IPS-15b (cell line): Measurements from ENCODE around the gene TEDDM1.

Experiments
- H3K27me3 ChIP-seq: one replicate; pipeline ENCODE4 v1.6.1; 2013; ENCODE audit warnings: low read length; ENCODE audit not compliant: control insufficient read depth, insufficient read depth
- H3K36me3 ChIP-seq: one replicate; pipeline ENCODE4 v1.6.1; 2013; ENCODE audit warnings: low read length; ENCODE audit not compliant: control insufficient read depth, insufficient read depth
- H3K4me1 ChIP-seq: one replicate; pipeline ENCODE4 v1.6.1; 2013; ENCODE audit warnings: mild to moderate bottlenecking, low read length; ENCODE audit not compliant: control insufficient read depth, insufficient read depth
- H3K4me3 ChIP-seq: one replicate; pipeline ENCODE4 v1.5.1; 2013; ENCODE audit warnings: low read depth, low read length
- H3K9ac ChIP-seq: one replicate; pipeline ENCODE4 v1.6.1; 2013; ENCODE audit warnings: low read depth, mild to moderate bottlenecking, low read length
- H3K9me3 ChIP-seq: one replicate; pipeline ENCODE4 v1.6.1; 2013; ENCODE audit warnings: mild to moderate bottlenecking, low read length; ENCODE audit not compliant: control insufficient read depth, insufficient read depth

TEDDM1 gene

GRCh38 chr1:182405578-182405977, 5.1 kb upstream of the TEDDM1 start:
- Histone ChIP-seq H3K9me3 (no peaks in the 10 kb centered on the region), H3K27me3 (no peaks in the 10 kb centered on the region), H3K4me1 (no peaks in the 10 kb centered on the region), H3K9ac (no peak overlapping the region), H3K36me3 (no peaks in the 10 kb centered on the region), H3K4me3 (no peak overlapping the region)

GRCh38 chr1:182404781-182405180, 4.3 kb upstream of the TEDDM1 start:
- Histone ChIP-seq H3K4me3 (no peak overlapping the region), H3K4me1 (no peaks in the 10 kb centered on the region), H3K36me3 (no peaks in the 10 kb centered on the region), H3K9me3 (no peaks in the 10 kb centered on the region), H3K27me3 (no peaks in the 10 kb centered on the region), H3K9ac (no peak overlapping the region)

GRCh38 chr1:182397653-182398393, 2.6 kb downstream of the TEDDM1 start:
- H3K4me3 ChIP-seq = no peak overlapping the region
- H3K4me1 ChIP-seq = peaks cover 7% of the 10 kb centered on the region
- H3K9ac ChIP-seq = no peak overlapping the region
- H3K9me3 ChIP-seq = no peaks in the 10 kb centered on the region
- no peaks in the 10 kb centered on the region for H3K27me3 ChIP-seq
- H3K36me3 ChIP-seq = no peaks in the 10 kb centered on the region

- no peak overlapping the region for H3K9ac ChIP-seq
Observed at GRCh38 chr1:182395906-182396305, 4.6 kb downstream of the TEDDM1 start.

GRCh38 chr1:182394055-182394775, 6.3 kb downstream of the TEDDM1 start:
- no peak overlapping the region for H3K9ac ChIP-seq
- H3K27me3 ChIP-seq = no peaks in the 10 kb centered on the region
- H3K4me1 ChIP-seq = peaks cover 13% of the 10 kb centered on the region
- H3K4me3 ChIP-seq = no peak overlapping the region
- H3K9me3 ChIP-seq = no peaks in the 10 kb centered on the region
- H3K36me3 ChIP-seq = no peaks in the 10 kb centered on the region

More at GRCh38 chr1:182395906-182396305, 4.6 kb downstream of the TEDDM1 start:
- H3K36me3 ChIP-seq = no peaks in the 10 kb centered on the region
- peaks cover 13% of the 10 kb centered on the region for H3K4me1 ChIP-seq
- H3K4me3 ChIP-seq = no peak overlapping the region
- no peaks in the 10 kb centered on the region for H3K9me3 ChIP-seq
- H3K27me3 ChIP-seq = no peaks in the 10 kb centered on the region

GRCh38 chr1:182392050-182393028, 8.1 kb downstream of the TEDDM1 start:
- Histone ChIP-seq H3K36me3 (peaks cover 17% of the 10 kb centered on the region), H3K4me3 (peak overlapping the region; percentile 65), H3K4me1 (peaks cover 13% of the 10 kb centered on the region), H3K9ac (peak overlapping the region; percentile 87), H3K9me3 (no peaks in the 10 kb centered on the region), H3K27me3 (no peaks in the 10 kb centered on the region)

GRCh38 chr1:182391362-182392049, 9.0 kb downstream of the TEDDM1 start, which contains the start of gene GLUL:
Gene GLUL, minus strand, starts transcription at chr1:182391790. Its CDS starts 3,053 bp downstream, at chr1:182388737.
- Histone ChIP-seq H3K4me3 (peak within 1 kb of the TSS; percentile 88), H3K4me1 (peaks cover 10% of the 10 kb centered on the region), H3K9ac (peak within 1 kb of the TSS; percentile 95)

GRCh38 chr1:182391028-182391361, 9.5 kb downstream of the TEDDM1 start:
- peaks cover 10% of the 10 kb centered on the region for H3K4me1 ChIP-seq
- H3K36me3 ChIP-seq = peaks cover 30% of the 10 kb centered on the region
- peak overlapping the region; percentile 88 for H3K4me3 ChIP-seq
- H3K27me3 ChIP-seq = no peaks in the 10 kb centered on the region
- peak overlapping the region; percentile 95 for H3K9ac ChIP-seq
- H3K9me3 ChIP-seq = no peaks in the 10 kb centered on the region

More at GRCh38 chr1:182391362-182392049, 9.0 kb downstream of the TEDDM1 start, which contains the start of gene GLUL:
- H3K36me3 ChIP-seq = peaks cover 26% of the 10 kb centered on the region
- no peaks in the 10 kb centered on the region for H3K9me3 ChIP-seq
- H3K27me3 ChIP-seq = no peaks in the 10 kb centered on the region

GRCh38 chr1:182389619-182390047, 10.8 kb downstream of the TEDDM1 start:
- no peak overlapping the region for H3K9ac ChIP-seq
- H3K4me3 ChIP-seq = peak overlapping the region; percentile 88
- H3K4me1 ChIP-seq = peaks cover 10% of the 10 kb centered on the region
- H3K27me3 ChIP-seq = no peaks in the 10 kb centered on the region
- no peaks in the 10 kb centered on the region for H3K9me3 ChIP-seq
- H3K36me3 ChIP-seq = peaks cover 42% of the 10 kb centered on the region

GRCh38 chr1:182388392-182389134, 11.9 kb downstream of the TEDDM1 start:
- H3K4me1 ChIP-seq = peaks cover 10% of the 10 kb centered on the region
- H3K27me3 ChIP-seq = no peaks in the 10 kb centered on the region
- peaks cover 53% of the 10 kb centered on the region for H3K36me3 ChIP-seq
- peak overlapping the region; percentile 88 for H3K4me3 ChIP-seq
- no peak overlapping the region for H3K9ac ChIP-seq
- H3K9me3 ChIP-seq = no peaks in the 10 kb centered on the region
